HK-2 (cell line): ENCODE data around the gene NDUFA8.
"Not testable (repeated sequence)": the region's sequence is repeated elsewhere in the genome, so short reads cannot be mapped to it uniquely, and the experiment has no call there.

Source experiments
- DNase-seq: peaks from one replicate; pipeline ENCODE4 v3.0.0-alpha.2; 2018; ENCODE audit not compliant: unreplicated experiment

The NDUFA8 gene

GRCh38 chr9:122121391-122121790, 38.2 kb downstream of the NDUFA8 start:
- no peak for DNase-seq

GRCh38 chr9:122120316-122121071, 39.1 kb downstream of the NDUFA8 start:
- DNase-seq: no peak

DNA sequence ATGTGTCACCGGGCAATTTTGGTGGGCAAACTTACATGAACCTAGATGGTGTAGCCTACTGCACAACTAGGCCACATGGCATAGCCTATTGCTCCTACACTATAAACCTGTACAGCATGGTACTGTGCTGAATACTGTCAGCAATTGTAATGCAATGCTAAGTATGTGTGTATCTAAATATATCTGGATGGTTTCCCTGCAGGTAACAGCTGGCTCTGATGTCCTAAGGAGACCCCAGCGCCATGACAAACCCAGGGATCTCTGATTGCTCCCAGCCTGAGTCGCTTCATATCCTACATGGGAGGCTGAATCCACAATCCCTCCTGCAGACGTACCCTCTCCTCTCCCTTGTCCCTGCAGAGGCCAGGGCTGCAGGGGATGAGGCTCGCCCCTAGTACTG, 39.9 kb downstream of the NDUFA8 start:
- no peak for DNase-seq

DNA sequence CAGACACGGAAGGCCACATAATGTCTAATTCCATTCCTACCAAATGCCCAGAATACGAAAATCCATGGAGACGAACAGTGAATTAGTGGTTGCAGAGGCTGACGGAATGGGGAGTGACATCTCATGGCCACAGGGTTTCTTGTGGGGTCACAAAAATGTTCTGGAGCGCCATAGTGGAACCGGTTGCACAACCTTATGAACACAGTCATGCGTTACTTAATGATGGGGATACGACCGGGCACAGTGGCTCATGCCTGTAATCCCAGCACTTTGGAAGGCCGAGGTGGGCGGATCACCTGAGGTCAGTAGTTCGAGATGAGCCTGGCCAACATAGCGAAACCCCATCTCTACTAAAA, 40.4 kb downstream of the NDUFA8 start:
- no peak for DNase-seq

- no peak for DNase-seq
Observed at GRCh38 chr9:122118343-122119165, 41.0 kb downstream of the NDUFA8 start.

DNA sequence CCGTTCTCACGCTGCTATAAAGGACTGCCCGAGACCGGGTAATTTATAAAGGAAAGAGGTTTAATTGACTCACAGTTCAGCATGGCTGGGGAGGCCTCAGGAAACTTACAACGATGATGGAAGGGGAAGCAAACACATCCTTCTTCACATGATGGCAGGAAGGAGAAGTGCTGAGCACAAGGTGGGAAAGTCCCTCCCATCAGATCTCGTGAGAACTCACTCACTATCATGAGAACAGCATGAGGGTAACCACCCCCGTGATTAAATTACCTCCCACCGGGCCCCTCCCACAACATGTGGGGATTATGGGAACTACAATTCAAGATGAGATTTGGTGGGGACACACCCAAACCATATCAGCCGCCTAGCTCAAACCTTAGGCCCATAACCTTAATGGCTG, 42.3 kb downstream of the NDUFA8 start:
- DNase-seq: not testable (repeated sequence)

GRCh38 chr9:122116448-122117173, 43.0 kb downstream of the NDUFA8 start:
- DNase-seq: no peak

- no peak for DNase-seq
Observed at GRCh38 chr9:122116040-122116439, 43.5 kb downstream of the NDUFA8 start.

DNA sequence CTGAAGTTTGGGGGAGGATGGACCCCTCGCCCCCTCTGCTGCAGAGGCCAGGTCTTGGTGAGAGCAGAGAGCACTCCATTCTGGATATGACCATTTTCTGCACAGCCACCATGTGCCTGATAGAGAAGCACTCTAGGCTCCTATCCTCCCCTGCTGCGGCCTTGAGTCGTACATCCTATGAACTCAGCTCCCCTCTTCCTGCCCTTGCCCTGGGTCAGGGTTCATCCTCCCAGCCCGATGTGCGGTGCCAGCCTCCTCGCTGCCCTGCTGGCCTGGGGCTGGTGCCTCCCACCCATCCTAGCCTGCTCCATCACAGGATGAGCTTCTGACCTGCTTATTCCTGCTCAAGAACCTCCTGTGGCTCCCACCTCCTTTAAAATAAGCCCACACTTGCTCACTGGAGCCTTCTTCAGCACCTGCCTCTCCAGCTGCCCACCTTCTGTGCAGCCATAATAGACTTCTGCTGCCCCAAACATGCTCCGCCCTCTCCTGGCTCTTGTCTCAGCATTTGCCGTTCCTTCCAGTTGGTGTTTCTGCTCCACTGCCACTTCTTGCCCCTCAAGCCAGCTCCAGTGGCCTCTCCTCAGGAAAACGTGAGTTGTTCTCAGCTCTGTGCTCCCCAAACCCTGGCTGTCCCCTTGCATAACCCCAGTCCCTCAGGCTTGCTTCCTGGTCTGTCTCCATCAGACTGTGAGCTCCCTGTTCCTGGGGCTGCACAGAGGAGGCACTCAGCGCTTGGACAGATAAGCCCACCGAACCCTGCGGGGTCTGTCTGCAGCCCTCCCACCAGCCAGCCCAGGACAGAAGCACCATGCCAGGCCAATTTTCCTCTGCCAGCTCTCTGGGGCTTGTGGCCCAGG, 44.2 kb downstream of the NDUFA8 start:
- DNase-seq: no peak

DNA sequence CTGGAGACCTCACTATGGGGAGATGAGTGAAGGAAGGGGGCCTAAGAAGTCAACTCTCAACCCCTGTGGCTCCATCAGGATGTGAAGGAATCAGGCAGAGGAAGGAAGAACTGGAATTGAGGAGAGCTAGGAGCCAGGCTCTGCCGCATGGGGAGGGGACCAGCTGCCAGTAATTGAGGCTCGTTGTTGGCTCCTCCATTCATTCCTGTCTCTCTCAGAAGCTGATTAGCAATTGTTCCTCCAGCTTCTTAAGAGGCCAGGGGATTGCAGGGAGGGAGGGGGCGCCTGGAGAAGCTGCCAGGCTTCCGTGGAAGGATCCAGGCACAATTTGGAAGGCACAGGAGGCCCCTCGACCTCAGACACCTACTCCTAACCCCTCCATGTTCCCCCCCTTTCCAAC, 46.0 kb downstream of the NDUFA8 start:
- no peak for DNase-seq

DNA sequence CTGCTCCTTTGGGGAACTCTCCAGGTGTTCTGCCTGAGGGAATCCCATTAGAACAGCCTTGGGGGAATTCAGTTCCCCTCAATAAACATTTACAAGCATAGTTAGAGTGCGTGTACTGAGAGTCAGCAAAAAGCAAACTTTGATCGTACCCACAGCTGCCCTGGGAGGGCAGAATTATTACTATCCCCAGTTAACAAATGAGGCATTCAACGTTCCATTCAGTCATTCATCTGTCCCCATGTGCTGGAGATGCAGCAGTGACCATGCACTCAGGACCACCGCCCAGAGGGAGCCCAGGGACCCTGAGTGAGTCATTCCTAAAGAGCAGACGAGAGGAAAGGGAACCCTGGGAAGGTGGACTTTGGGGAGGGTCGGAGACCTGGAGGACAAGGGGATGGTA, 47.3 kb downstream of the NDUFA8 start:
- DNase-seq: no peak

DNA sequence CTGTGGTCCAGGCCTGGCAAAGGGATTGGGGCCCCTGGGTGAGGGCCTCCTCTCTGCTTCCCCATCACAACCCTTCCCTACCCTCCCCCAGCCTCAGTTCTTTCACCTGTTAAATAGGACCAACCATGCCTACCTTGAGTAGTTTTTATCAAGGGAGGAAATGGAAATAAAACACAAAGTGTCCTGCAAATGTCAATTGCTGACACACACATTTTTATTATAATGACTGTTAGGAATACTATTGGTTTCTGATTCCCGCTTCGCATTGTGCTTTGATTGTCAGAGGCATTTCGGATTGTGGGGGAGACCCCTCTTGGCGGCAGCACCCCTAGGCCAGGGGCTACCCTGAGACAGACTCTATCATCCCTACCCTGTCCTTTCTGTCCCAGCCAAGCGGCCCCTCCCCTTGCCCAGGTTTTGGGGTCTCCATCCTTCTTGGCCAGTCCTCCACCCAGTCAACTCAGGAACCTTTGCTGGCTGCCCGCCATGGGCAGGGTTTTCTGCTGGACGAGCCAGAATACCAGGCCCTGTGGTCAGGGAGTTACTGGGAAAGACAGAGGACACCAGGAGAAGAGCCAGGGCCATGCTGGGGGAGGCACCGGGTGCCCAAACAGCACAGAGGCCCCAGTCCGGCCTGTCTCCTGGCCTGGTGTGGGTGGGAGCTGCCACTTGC, 48.0 kb downstream of the NDUFA8 start:
- no peak for DNase-seq

GRCh38 chr9:122110100-122110833, 49.3 kb downstream of the NDUFA8 start:
- no peak for DNase-seq

GRCh38 chr9:122109035-122109813, 50.4 kb downstream of the NDUFA8 start:
- no peak for DNase-seq

DNA sequence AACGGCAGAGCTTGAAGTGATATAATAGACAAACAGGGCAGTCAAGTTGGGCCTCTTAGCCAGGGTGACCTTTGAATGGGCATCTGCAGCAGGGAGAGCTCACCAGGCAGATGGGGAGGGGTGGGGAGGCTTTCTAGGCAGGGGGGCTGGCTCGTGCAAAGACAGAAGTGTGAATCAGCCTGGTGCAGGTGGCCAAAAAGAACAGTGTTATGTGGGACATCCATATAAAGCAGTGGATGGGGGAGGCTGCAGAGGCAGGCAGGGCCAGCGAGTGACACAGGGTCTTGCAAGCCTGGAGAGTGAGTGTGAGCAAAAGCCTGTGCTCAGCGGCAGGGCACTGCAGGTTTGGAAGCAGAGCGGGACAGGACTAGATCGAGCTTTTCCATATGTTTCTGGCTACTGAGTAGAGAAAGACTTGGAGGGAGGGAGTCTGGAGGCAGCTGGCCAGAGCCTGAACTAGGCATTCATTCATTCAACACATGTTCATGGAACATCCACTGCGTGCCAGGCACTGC, 52.2 kb downstream of the NDUFA8 start:
- no peak for DNase-seq

- no peak for DNase-seq
Observed at GRCh38 chr9:122106576-122106975, 53.0 kb downstream of the NDUFA8 start.

DNA sequence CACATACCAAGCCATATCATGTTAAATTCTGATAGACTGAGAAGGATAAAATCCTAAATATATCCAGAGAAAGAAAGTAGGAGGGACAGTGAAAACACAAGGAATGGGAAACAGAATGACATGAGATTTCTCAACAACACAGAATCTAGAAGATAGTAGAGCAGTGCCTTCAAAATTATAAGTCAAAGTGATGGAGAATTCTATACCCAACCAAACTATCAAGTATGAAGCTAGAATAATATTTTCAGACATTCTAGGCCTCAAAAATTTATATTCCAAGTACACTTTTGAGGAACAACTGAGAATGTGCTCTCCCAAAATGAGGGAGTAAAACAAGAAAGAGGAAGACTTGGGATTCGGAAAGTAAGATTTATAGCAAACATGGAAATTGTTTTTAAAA, 55.6 kb downstream of the NDUFA8 start:
- DNase-seq: no peak

DNA sequence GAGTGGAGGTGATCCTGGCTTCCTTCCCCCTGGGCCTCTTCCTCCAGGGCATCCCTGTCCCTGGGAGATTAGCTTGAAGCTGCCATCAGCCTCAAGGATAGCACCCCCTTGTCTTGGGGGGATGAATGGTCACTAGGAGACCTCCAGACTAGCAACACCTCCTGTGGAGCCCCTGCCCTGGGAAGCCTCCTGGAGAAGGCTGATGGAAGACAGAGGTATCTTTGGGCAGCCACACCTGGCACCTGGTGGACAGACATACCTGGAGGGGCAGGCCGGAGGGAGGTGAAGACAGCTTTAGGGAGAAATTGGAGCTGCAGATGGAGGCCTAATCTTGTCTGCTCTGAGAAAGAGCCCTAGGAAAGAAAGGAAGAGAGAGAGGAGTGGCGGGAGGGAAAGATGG, 57.4 kb downstream of the NDUFA8 start:
- DNase-seq: no peak

DNA sequence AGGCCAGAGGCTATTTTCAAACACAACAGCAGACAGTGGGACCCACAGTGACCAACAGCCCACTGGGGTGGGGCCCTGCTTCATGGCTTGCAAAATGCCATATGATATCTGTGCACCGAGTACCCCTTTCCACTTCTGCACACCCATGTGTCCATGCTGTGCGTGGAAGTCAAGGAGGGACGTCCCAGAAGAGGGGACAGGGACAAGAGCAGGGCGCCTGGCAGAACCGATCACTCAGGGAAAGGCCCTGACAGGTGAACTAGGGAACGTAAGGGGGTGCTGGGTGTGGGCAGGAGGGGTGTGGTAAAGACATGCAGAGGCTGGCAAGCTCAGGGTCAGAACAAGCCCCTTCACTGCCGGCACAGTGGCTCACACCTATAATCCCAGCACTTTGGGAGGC, 58.8 kb downstream of the NDUFA8 start:
- no peak for DNase-seq
